TTC549 (cell line): Measurements from ENCODE around the gene MYCBP.

Experiments
- FAIRE-seq: peaks from 2 replicates; lab custom pipeline; 2012; peaks lifted over from hg19 to GRCh38; lab: Jason Lieb, UNC

MYCBP gene

GRCh38 chr1:38819516-38819915 lies 53.6 kb downstream of the MYCBP start:
- no peak for FAIRE-seq

GRCh38 chr1:38819040-38819439 lies 54.1 kb downstream of the MYCBP start:
- FAIRE-seq: no peak

- no peak for FAIRE-seq
These were observed 54.8 kb downstream of the MYCBP start for GRCh38 chr1:38818175-38818976.

GRCh38 chr1:38817267-38818174 lies 55.6 kb downstream of the MYCBP start:
- FAIRE-seq: no peak

- no peak for FAIRE-seq
These were observed 57.1 kb downstream of the MYCBP start for GRCh38 chr1:38815903-38816627.

- FAIRE-seq: no peak
These were observed 58.1 kb downstream of the MYCBP start for GRCh38 chr1:38814984-38815464.

GRCh38 chr1:38814444-38814983 lies 58.6 kb downstream of the MYCBP start:
- no peak for FAIRE-seq

- FAIRE-seq: no peak
These were observed 60.2 kb downstream of the MYCBP start for GRCh38 chr1:38812981-38813380.
